H9 (cell line): ENCODE data around the gene IL12A. TPM values are rescaled to one million over a fixed set of nuclear protein-coding genes. Genes with fewer than 3 reads are reported as not detected.

Experiments
- DNase-seq: peaks from one replicate; pipeline ENCODE4 v3.0.0-alpha.2; 2017
- H2AFZ ChIP-seq: one replicate; pipeline ENCODE4 v1.6.1; 2013; ENCODE audit warnings: mild to moderate bottlenecking, low read length, control low read depth, moderate library complexity
- H2AK5ac ChIP-seq: 2 replicates; pipeline ENCODE4 v1.6.1; 2013; ENCODE audit warnings: low read length, control low read depth, mixed read lengths; ENCODE audit not compliant: insufficient read length
- H2BK120ac ChIP-seq: one replicate; pipeline ENCODE4 v1.6.1; 2013; ENCODE audit warnings: low read depth, mild to moderate bottlenecking, low read length, control low read depth, inconsistent platforms; ENCODE audit not compliant: poor library complexity, severe bottlenecking
- H2BK12ac ChIP-seq: 2 replicates; pipeline ENCODE4 v1.6.1; 2013; ENCODE audit warnings: low read length, control low read depth, mixed read lengths, low read depth; ENCODE audit not compliant: insufficient read length
- H2BK15ac ChIP-seq: 2 replicates; pipeline ENCODE4 v1.6.1; 2013; ENCODE audit warnings: low read depth, low read length, control low read depth
- H2BK20ac ChIP-seq: one replicate; pipeline ENCODE4 v1.6.1; 2013; ENCODE audit warnings: low read depth, mild to moderate bottlenecking, low read length, control low read depth, inconsistent platforms; ENCODE audit not compliant: poor library complexity, severe bottlenecking
- H2BK5ac ChIP-seq: 2 replicates; pipeline ENCODE4 v1.6.1; 2013; ENCODE audit warnings: low read length, control low read depth, mixed read lengths; ENCODE audit not compliant: insufficient read length
- H3K14ac ChIP-seq: 2 replicates; pipeline ENCODE4 v1.6.1; 2013; ENCODE audit warnings: low read length, control low read depth; ENCODE audit not compliant: insufficient read depth
- H3K18ac ChIP-seq: 2 replicates; pipeline ENCODE4 v1.6.1; 2013; ENCODE audit warnings: low read depth, mild to moderate bottlenecking, mixed read lengths, low read length, control low read depth; ENCODE audit not compliant: insufficient read length
- H3K23ac ChIP-seq: 2 replicates; pipeline ENCODE4 v1.6.1; 2013; ENCODE audit warnings: low read length, control low read depth, mixed read lengths, low read depth; ENCODE audit not compliant: insufficient read length
- H3K23me2 ChIP-seq: 2 replicates; pipeline ENCODE4 v1.6.1; 2013; ENCODE audit warnings: low read depth, mild to moderate bottlenecking, mixed read lengths, low read length, control low read depth; ENCODE audit not compliant: insufficient read length, poor library complexity, severe bottlenecking
- H3K27ac ChIP-seq: 2 replicates; pipeline ENCODE4 v1.5.1; 2013; ENCODE audit warnings: low read length, control low read depth, mixed read lengths, low read depth; ENCODE audit not compliant: insufficient read length
- H3K27me3 ChIP-seq: 2 replicates; pipeline ENCODE4 v1.6.1; 2013; ENCODE audit warnings: low read length, control low read depth, inconsistent platforms; ENCODE audit not compliant: insufficient read depth
- H3K4ac ChIP-seq: 2 replicates; pipeline ENCODE4 v1.6.1; 2013; ENCODE audit warnings: low read depth, mild to moderate bottlenecking, control low read depth, inconsistent platforms, low read length, moderate library complexity
- H3K4me1 ChIP-seq: 2 replicates; pipeline ENCODE4 v1.6.1; 2013; ENCODE audit warnings: low read length, control low read depth, inconsistent platforms; ENCODE audit not compliant: insufficient read depth
- H3K4me2 ChIP-seq: 2 replicates; pipeline ENCODE4 v1.6.1; 2013; ENCODE audit warnings: low read length, control low read depth, mixed read lengths; ENCODE audit not compliant: insufficient read length, insufficient read depth
- H3K56ac ChIP-seq: 2 replicates; pipeline ENCODE4 v1.6.1; 2013; ENCODE audit warnings: low read depth, mild to moderate bottlenecking, mixed read lengths, low read length, control low read depth; ENCODE audit not compliant: insufficient read length
- H3K79me1 ChIP-seq: 2 replicates; pipeline ENCODE4 v1.6.1; 2013; ENCODE audit warnings: low read depth, mild to moderate bottlenecking, moderate library complexity, low read length, control low read depth, inconsistent platforms; ENCODE audit not compliant: insufficient read depth, poor library complexity, severe bottlenecking
- H3K79me2 ChIP-seq: 2 replicates; pipeline ENCODE4 v1.6.1; 2013; ENCODE audit warnings: low read length, control low read depth, inconsistent platforms; ENCODE audit not compliant: insufficient read depth
- H3K9ac ChIP-seq: 2 replicates; pipeline ENCODE4 v1.6.1; 2013; ENCODE audit warnings: low read length, control low read depth, mixed read lengths; ENCODE audit not compliant: insufficient read length; ENCODE audit errors: extremely low read depth
- H3K9me3 ChIP-seq: one replicate; pipeline ENCODE4 v1.6.1; 2013; ENCODE audit warnings: low read depth, low read length, inconsistent platforms; ENCODE audit not compliant: control insufficient read depth
- H3T11ph ChIP-seq: one replicate; pipeline ENCODE4 v1.6.1; 2013; ENCODE audit warnings: mild to moderate bottlenecking, low read length, control low read depth, inconsistent platforms
- H4K20me1 ChIP-seq: one replicate; pipeline ENCODE4 v1.6.1; 2013; ENCODE audit not compliant: control insufficient read depth, insufficient read length, insufficient read depth
- H4K5ac ChIP-seq: 2 replicates; pipeline ENCODE4 v1.6.1; 2013; ENCODE audit warnings: low read depth, mild to moderate bottlenecking, mixed read lengths, low read length, control low read depth; ENCODE audit not compliant: insufficient read length
- H4K8ac ChIP-seq: replicated peaks from 2 replicates; pipeline ENCODE4 v1.6.1; 2013; ENCODE audit warnings: low read length, control low read depth, mixed read lengths, low read depth; ENCODE audit not compliant: insufficient read length
- H4K91ac ChIP-seq: 2 replicates; pipeline ENCODE4 v1.6.1; 2013; ENCODE audit warnings: low read depth, mild to moderate bottlenecking, moderate library complexity, mixed read lengths, low read length, control low read depth; ENCODE audit not compliant: insufficient read length
- H3K27ac Mint-ChIP-seq, 3 experiments: 2 replicates in 2 of 3; 3 replicates in 1 of 3; pipeline ENCODE4 v1.8.0; 2020 to 2021; ENCODE audit warnings: mixed read lengths in 3 of 3, mild to moderate bottlenecking in 1 of 3, moderate library complexity in 1 of 3
- H3K27me3 Mint-ChIP-seq: 2 replicates; pipeline ENCODE4 v1.8.0; 2021; ENCODE audit warnings: low read depth, mild to moderate bottlenecking, moderate library complexity, mixed read lengths
- H3K36me3 Mint-ChIP-seq, 3 experiments: 2 replicates in 2 of 3; 3 replicates in 1 of 3; pipeline ENCODE4 v1.8.0; 2020 to 2021; ENCODE audit warnings: low read depth in 3 of 3, mixed read lengths in 3 of 3; ENCODE audit not compliant: insufficient read depth in 1 of 3
- H3K4me1 Mint-ChIP-seq, 2 experiments: 2 replicates each; pipeline ENCODE4 v1.8.0; 2020; ENCODE audit warnings: mixed read lengths in 2 of 2
- H3K4me3 Mint-ChIP-seq, 2 experiments: 2 replicates in 1 of 2; 3 replicates in 1 of 2; pipeline ENCODE4 v1.8.0; 2020 to 2021; ENCODE audit warnings: mild to moderate bottlenecking in 2 of 2, mixed read lengths in 2 of 2, moderate library complexity in 1 of 2
- H3K9me3 Mint-ChIP-seq, 2 experiments: 2 replicates in 1 of 2; 3 replicates in 1 of 2; pipeline ENCODE4 v1.8.0; 2020; ENCODE audit warnings: mild to moderate bottlenecking in 2 of 2, mixed read lengths in 2 of 2, moderate library complexity in 1 of 2
- CTCF ChIP-seq: fragments of 200-600 bp; sonication (generic); conservative IDR thresholded peaks from 3 replicates; pipeline ENCODE4 v1.8.0; 2021; ENCODE audit warnings: antibody characterized with exemption, mild to moderate bottlenecking
- WGBS: extraction: QIAGEN DNeasy Blood & Tissue Kit; methylation state at CpG from one replicate; pipeline ENCODE4 v1.1.7; 2013; ENCODE audit warnings: missing lambda C conversion rate, low lambda C conversion rate, mixed read lengths; ENCODE audit not compliant: insufficient read length; ENCODE audit errors: extremely low coverage; 5-methylcytosine and 5-hydroxymethylcytosine counted together
- long read RNA-seq: library from polyadenylated mRNA; unstranded; transcript quantifications from one replicate; pipeline ENCODE4 v2.0.0, GENCODE V29; 2020
- total RNA-seq: library from RNA; stranded (reverse); gene quantifications from 2 replicates; pipeline ENCODE4 v1.2.1, GENCODE V29; 2021

The IL12A gene
- total RNA-seq, result 0.35 and 0.50 TPM in 2 replicates
- long read RNA-seq, transcript IL12A-201 (7 exons, 1,522 nt), result major isoform, 5 of 5 reads
- long read RNA-seq, partial matches to known transcripts, result 0 of 5 reads
- long read RNA-seq, other reads (novel, unspliced or antisense), result 0 of 5 reads

- Histone ChIP-seq H3T11ph (no peak within 1 kb of the TSS), H3K14ac (peak within 1 kb of the TSS; percentile 81; the same call in 1 of the 2 replicates), H2BK5ac (no peak within 1 kb of the TSS), H3K79me2 (no peaks in the 10 kb centered on the region), H3K56ac (no peak within 1 kb of the TSS), H3K23ac (no peak within 1 kb of the TSS), H2BK20ac (no peak within 1 kb of the TSS), H2AFZ (no peak within 1 kb of the TSS), H4K8ac (no peak within 1 kb of the TSS), H4K91ac (no peak within 1 kb of the TSS), H3K18ac (no peak within 1 kb of the TSS), H2AK5ac (no peak within 1 kb of the TSS), H3K4ac (no peak within 1 kb of the TSS), H3K79me1 (no peaks in the 10 kb centered on the region), H3K27me3 (no peaks in the 10 kb centered on the region; the same call in 1 of the 2 replicates), H3K9ac (no peak within 1 kb of the TSS), H2BK120ac (no peak within 1 kb of the TSS), H3K23me2 (peaks cover 4% of the 10 kb centered on the region), H3K9me3 (no peaks in the 10 kb centered on the region), H3K4me2 (peak within 1 kb of the TSS; percentile 34), H3K4me1 (peaks cover under 1% of the 10 kb centered on the region; the same call in 1 of the 2 replicates), H4K5ac (no peak within 1 kb of the TSS), H2BK12ac (no peak within 1 kb of the TSS), H4K20me1 (no peaks in the 10 kb centered on the region), H3K27ac (no peak within 1 kb of the TSS), H2BK15ac (no peak within 1 kb of the TSS)
- H3K27ac Mint-ChIP-seq, result no peak within 1 kb of the TSS; a peak in 1 of 7 replicates
- peak; percentile 85 for DNase-seq
- peaks cover 34% of the 10 kb centered on the region for H3K27me3 Mint-ChIP-seq
- peak; percentile 98 for TF ChIP-seq CTCF
- peaks cover 8 to 14% of the 10 kb centered on the region in 2 experiments for H3K4me1 Mint-ChIP-seq
- H3K4me3 Mint-ChIP-seq, result peak within 1 kb of the TSS; percentile 70 to 80
- H3K36me3 Mint-ChIP-seq, result peaks cover 10 to 18% (median 13%) of the 10 kb centered on the region in 3 experiments
- no CpG with 5 or more reads among the region's 54 CpGs for WGBS
- H3K9me3 Mint-ChIP-seq, result peaks cover 11 to 15% of the 10 kb centered on the region in 2 experiments; a peak in 3 of 5 replicates
Measured at GRCh38 chr3:159988617-159989271, at the start of gene IL12A. IL12A (plus strand) TSS chr3:159988835.
